Measurements from ENCODE around the gene SSR2. TPM values are rescaled to one million over a fixed set of nuclear protein-coding genes. Genes with fewer than 3 reads are reported as not detected.

The SSR2 gene
- total RNA-seq, 1 donor from 2014 or later = 236 TPM

DNA sequence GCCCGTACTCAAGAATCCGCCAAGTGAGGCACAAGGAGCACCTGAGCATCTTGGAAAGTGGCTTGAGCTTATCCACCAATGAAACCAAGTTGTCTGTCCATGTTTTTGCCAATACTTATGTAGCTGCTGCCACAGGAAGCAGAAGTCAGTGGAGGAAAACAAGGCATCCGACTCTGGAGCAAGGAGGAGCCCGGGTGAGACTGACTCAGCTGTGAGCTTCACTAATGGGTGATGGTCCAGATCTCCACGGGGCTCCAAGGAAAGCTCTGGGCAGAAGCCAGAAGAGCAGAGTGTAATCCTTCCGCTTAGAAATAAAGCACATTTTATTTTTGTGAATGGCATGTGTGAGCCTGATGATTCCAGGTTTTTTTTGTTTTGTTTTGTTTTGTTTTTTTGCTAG lies 12.3 kb upstream of the SSR2 start:
- H3K27ac ChIP-seq (ENCODE audit: low read depth, low read length) = no peak overlapping the region
- peaks cover 3% of the 10 kb centered on the region for H3K36me3 Mint-ChIP-seq (ENCODE audit: low read depth, unreplicated experiment)
- FAIRE-seq = no peak
- TF ChIP-seq CTCF (IDR thresholded peaks at IDR 0.05; ENCODE audit: insufficient read depth, low read depth, low read length) (no peak), EZH2 (IDR thresholded peaks at IDR 0.05; ENCODE audit: insufficient read depth, low read length) (no peak)
- no peaks in the 10 kb centered on the region for H3K27me3 Mint-ChIP-seq (ENCODE audit: low read depth, unreplicated experiment)
- H3K4me2 ChIP-seq (ENCODE audit: low read length) = no peak overlapping the region
- no peaks in the 10 kb centered on the region for H3K36me3 ChIP-seq (ENCODE audit: insufficient read depth, low read length)
- peaks cover 2% of the 10 kb centered on the region for H3K4me1 ChIP-seq (ENCODE audit: insufficient read depth, low read length)
- H3K79me2 ChIP-seq (ENCODE audit: insufficient read depth, low read length) = no peaks in the 10 kb centered on the region
- H3K27ac Mint-ChIP-seq (ENCODE audit: unreplicated experiment) = no peak overlapping the region
- no peaks in the 10 kb centered on the region for H3K9me3 ChIP-seq (ENCODE audit: insufficient read depth, low read depth, low read length)
- no peaks in the 10 kb centered on the region for H3K9me3 Mint-ChIP-seq (ENCODE audit: unreplicated experiment)
- H4K20me1 ChIP-seq (ENCODE audit: insufficient read depth, low read length) = no peaks in the 10 kb centered on the region
- no peaks in the 10 kb centered on the region for H3K4me1 Mint-ChIP-seq (ENCODE audit: low read depth, unreplicated experiment)
- H2AFZ ChIP-seq (ENCODE audit: low read depth, low read length) = no peak overlapping the region
- no peak overlapping the region for H3K4me3 ChIP-seq (ENCODE audit: insufficient read depth, low read depth, low read length)
- H3K9ac ChIP-seq (ENCODE audit: low read length) = no peak overlapping the region
- DNase-seq (ENCODE audit: low read depth) = no peak
- no peak overlapping the region for H3K4me3 Mint-ChIP-seq (ENCODE audit: unreplicated experiment)
- H3K27me3 ChIP-seq (ENCODE audit: insufficient read depth, low read length) = no peaks in the 10 kb centered on the region

GRCh38 chr1:156026588-156026987 lies 5.8 kb upstream of the SSR2 start:
- H3K4me1 Mint-ChIP-seq (ENCODE audit: low read depth, unreplicated experiment) = no peaks in the 10 kb centered on the region
- no peaks in the 10 kb centered on the region for H3K9me3 ChIP-seq (ENCODE audit: insufficient read depth, low read depth, low read length)
- H3K36me3 Mint-ChIP-seq (ENCODE audit: low read depth, unreplicated experiment) = no peaks in the 10 kb centered on the region
- H3K36me3 ChIP-seq (ENCODE audit: insufficient read depth, low read length) = no peaks in the 10 kb centered on the region
- peaks cover 2% of the 10 kb centered on the region for H3K4me1 ChIP-seq (ENCODE audit: insufficient read depth, low read length)
- no peaks in the 10 kb centered on the region for H3K9me3 Mint-ChIP-seq (ENCODE audit: unreplicated experiment)
- TF ChIP-seq CTCF (IDR thresholded peaks at IDR 0.05; ENCODE audit: insufficient read depth, low read depth, low read length) (no peak), EZH2 (IDR thresholded peaks at IDR 0.05; ENCODE audit: insufficient read depth, low read length) (no peak)
- no peak overlapping the region for H3K4me3 Mint-ChIP-seq (ENCODE audit: unreplicated experiment)
- H3K27me3 ChIP-seq (ENCODE audit: insufficient read depth, low read length) = no peaks in the 10 kb centered on the region
- H4K20me1 ChIP-seq (ENCODE audit: insufficient read depth, low read length) = no peaks in the 10 kb centered on the region
- H3K79me2 ChIP-seq (ENCODE audit: insufficient read depth, low read length) = no peaks in the 10 kb centered on the region
- peaks cover 19% of the 10 kb centered on the region for H3K27me3 Mint-ChIP-seq (ENCODE audit: low read depth, unreplicated experiment)
- H2AFZ ChIP-seq (ENCODE audit: low read depth, low read length) = no peak overlapping the region
- DNase-seq (ENCODE audit: low read depth) (no peak), FAIRE-seq (no peak)
- H3K4me3 ChIP-seq (ENCODE audit: insufficient read depth, low read depth, low read length) = no peak overlapping the region
- no peak overlapping the region for H3K27ac Mint-ChIP-seq (ENCODE audit: unreplicated experiment)
- no peak overlapping the region for H3K4me2 ChIP-seq (ENCODE audit: low read length)
- H3K9ac ChIP-seq (ENCODE audit: low read length) = no peak overlapping the region
- no peak overlapping the region for H3K27ac ChIP-seq (ENCODE audit: low read depth, low read length)

DNA sequence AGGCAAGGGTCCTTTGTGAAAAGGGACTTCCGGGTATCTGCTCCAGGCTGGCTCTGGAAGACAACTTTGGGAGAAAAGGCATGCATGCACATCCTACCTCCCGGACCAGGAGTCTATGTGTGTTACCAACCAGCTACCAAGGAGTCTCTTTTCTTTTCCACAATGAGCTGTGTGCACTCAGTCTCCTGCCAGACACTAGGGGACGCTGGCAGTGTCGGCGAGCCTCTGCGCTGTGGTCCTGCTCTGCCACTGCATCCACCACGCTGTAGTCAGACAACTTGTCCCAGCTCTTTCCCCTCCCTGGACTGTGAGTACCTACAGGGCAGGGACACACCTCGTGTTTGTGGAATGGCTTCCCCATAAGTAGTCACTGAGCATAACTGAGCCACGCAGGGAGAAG lies 5.1 kb upstream of the SSR2 start:
- Histone ChIP-seq H3K4me3 (ENCODE audit: insufficient read depth, low read depth, low read length) (no peak overlapping the region), H3K9me3 (ENCODE audit: insufficient read depth, low read depth, low read length) (no peaks in the 10 kb centered on the region), H3K9ac (ENCODE audit: low read length) (no peak overlapping the region), H3K4me2 (ENCODE audit: low read length) (peak overlapping the region; percentile 19), H3K36me3 (ENCODE audit: insufficient read depth, low read length) (no peaks in the 10 kb centered on the region), H3K27ac (ENCODE audit: low read depth, low read length) (no peak overlapping the region), H3K27me3 (ENCODE audit: insufficient read depth, low read length) (no peaks in the 10 kb centered on the region), H4K20me1 (ENCODE audit: insufficient read depth, low read length) (no peaks in the 10 kb centered on the region), H3K4me1 (ENCODE audit: insufficient read depth, low read length) (peaks cover 5% of the 10 kb centered on the region), H2AFZ (ENCODE audit: low read depth, low read length) (peak overlapping the region; percentile 59), H3K79me2 (ENCODE audit: insufficient read depth, low read length) (no peaks in the 10 kb centered on the region)
- peaks cover 19% of the 10 kb centered on the region for H3K27me3 Mint-ChIP-seq (ENCODE audit: low read depth, unreplicated experiment)
- no peaks in the 10 kb centered on the region for H3K9me3 Mint-ChIP-seq (ENCODE audit: unreplicated experiment)
- no peaks in the 10 kb centered on the region for H3K4me1 Mint-ChIP-seq (ENCODE audit: low read depth, unreplicated experiment)
- no peak overlapping the region for H3K4me3 Mint-ChIP-seq (ENCODE audit: unreplicated experiment)
- no peak overlapping the region for H3K27ac Mint-ChIP-seq (ENCODE audit: unreplicated experiment)
- no peaks in the 10 kb centered on the region for H3K36me3 Mint-ChIP-seq (ENCODE audit: low read depth, unreplicated experiment)
- TF ChIP-seq EZH2 (IDR thresholded peaks at IDR 0.05; ENCODE audit: insufficient read depth, low read length) = no peak
- TF ChIP-seq CTCF (IDR thresholded peaks at IDR 0.05; ENCODE audit: insufficient read depth, low read depth, low read length) = peak; percentile 54
- DNase-seq (ENCODE audit: low read depth) (peak; percentile 23), FAIRE-seq (no peak)
